Spleen (tissue), 7 donors: Measurements from ENCODE around the gene SLC39A1.

Experiments used
- POLR2A ChIP-seq, 3 donors: fragments of 450-650 bp; IDR thresholded peaks; one replicate each; pipeline ENCODE4 v1.5.1; 2017; ENCODE audit warnings: antibody characterized with exemption in 3 of 3, mild to moderate bottlenecking in 1 of 3
- TF ChIP-seq, protein P1 (sequence below), 11 experiments: fragments of 200-600 bp in 7 of 11; fragments of 450-650 bp in 4 of 11; sonication (generic) in 4 of 11; IDR thresholded peaks in 8 of 11; conservative IDR thresholded peaks in 3 of 11; 1 replicate in 7 of 11; 2 replicates in 4 of 11; pipeline versions ENCODE4 v1.4.0 to v1.8.0; 2016 to 2021; ENCODE audit warnings: antibody characterized with exemption in 11 of 11, inconsistent platforms in 4 of 11, mild to moderate bottlenecking in 1 of 11
- donor health status: DM: no; HTN: no; CAD: no; lungs with moderate emphysema.
- donor health status: DM: no; HTN: no; CAD: no.
- donor health status: DM: no; HTN: no; CAD: no.

DNA sequence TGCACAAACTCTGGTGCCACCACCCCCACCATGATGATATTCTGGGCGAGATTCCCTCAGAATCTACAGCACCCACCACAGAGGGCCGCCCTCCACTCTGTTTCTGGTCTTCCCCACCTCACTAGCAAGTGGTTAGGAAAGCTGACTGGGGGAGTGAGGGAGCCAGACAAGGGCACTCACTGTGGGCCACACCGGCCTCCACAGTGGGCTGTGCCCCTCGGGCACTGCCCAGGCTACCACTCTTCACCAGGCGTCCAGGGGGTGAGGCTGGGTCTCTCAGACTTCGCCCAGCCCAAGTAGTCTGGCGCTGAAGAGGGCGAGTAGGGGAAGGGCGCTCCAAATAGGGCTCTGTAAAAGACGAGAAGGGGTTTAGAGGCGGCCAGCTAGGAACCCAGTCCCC is 29.4 kb downstream of the SLC39A1 start:
- TF ChIP-seq, protein P1, sequence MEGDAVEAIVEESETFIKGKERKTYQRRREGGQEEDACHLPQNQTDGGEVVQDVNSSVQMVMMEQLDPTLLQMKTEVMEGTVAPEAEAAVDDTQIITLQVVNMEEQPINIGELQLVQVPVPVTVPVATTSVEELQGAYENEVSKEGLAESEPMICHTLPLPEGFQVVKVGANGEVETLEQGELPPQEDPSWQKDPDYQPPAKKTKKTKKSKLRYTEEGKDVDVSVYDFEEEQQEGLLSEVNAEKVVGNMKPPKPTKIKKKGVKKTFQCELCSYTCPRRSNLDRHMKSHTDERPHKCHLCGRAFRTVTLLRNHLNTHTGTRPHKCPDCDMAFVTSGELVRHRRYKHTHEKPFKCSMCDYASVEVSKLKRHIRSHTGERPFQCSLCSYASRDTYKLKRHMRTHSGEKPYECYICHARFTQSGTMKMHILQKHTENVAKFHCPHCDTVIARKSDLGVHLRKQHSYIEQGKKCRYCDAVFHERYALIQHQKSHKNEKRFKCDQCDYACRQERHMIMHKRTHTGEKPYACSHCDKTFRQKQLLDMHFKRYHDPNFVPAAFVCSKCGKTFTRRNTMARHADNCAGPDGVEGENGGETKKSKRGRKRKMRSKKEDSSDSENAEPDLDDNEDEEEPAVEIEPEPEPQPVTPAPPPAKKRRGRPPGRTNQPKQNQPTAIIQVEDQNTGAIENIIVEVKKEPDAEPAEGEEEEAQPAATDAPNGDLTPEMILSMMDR (IDR thresholded peaks at IDR 0.05 in 8 of 11, conservative IDR thresholded peaks at IDR 0.05 in 3 of 11), result no peak
- TF ChIP-seq POLR2A (IDR thresholded peaks at IDR 0.05), result no peak
